Smooth muscle cell of the umbilical artery (primary cell): ENCODE data around the gene SNURF. TPM values are rescaled to one million over a fixed set of nuclear protein-coding genes. Genes with fewer than 3 reads are reported as not detected.

Experiments
- total RNA-seq: library from RNA; depleted of rRNA; stranded (reverse); fragments of >200 nt; gene quantifications from 2 replicates; pipeline ENCODE4 v1.2.3, GENCODE V29; 2014

The SNURF gene
- 17.4 and 21.4 TPM in 2 replicates for total RNA-seq

GRCh38 chr15:24954783-24955530 is at the start of gene SNURF, which contains the start of gene SNRPN:
Gene SNURF (plus strand): TSS chr15:24954987. CDS start chr15:24955049, 62 bp downstream.
Gene SNRPN (plus strand): TSS chr15:24954987. CDS start chr15:24974454, 19,467 bp downstream.

Other genes starting within 250 kb of the SNURF start
- 244 and 311 TPM in 2 replicates for gene SNRPN, start within 50 bp of the SNURF start, total RNA-seq